ENCODE measurements around the gene CLDN20. TPM values are rescaled to one million over a fixed set of nuclear protein-coding genes. Genes with fewer than 3 reads are reported as not detected.

Gene CLDN20
- total and polyA plus RNA-seq, 2 of the 8 experiments (the other 6 are each of a cell fraction or from before 2014, with no cell fraction given): not detected

GRCh38 chr6:155264693-155265320 is 994 bp downstream of the CLDN20 start:
- no peak overlapping the region for H3K23ac ChIP-seq (ENCODE audit: insufficient read length)
- H2AK5ac ChIP-seq (ENCODE audit: low read depth, low read length): no peak overlapping the region
- DNase-seq (ENCODE audit: low read depth in 1 of 2, low spot score in 2 of 2) (no peak), FAIRE-seq (no peak)
- no peaks in the 10 kb centered on the region for H3K79me1 ChIP-seq (ENCODE audit: low read depth, low read length)
- no peak overlapping the region for H3K14ac ChIP-seq (ENCODE audit: insufficient read length)
- no peaks in the 10 kb centered on the region for H3K27me3 ChIP-seq (replicated peaks in 1 of 4; ENCODE audit: control insufficient read depth in 3 of 4, extremely low read depth in 1 of 4, insufficient read depth in 3 of 4, low read length in 3 of 4)
- H3K4me1 ChIP-seq (replicated peaks in 1 of 4; ENCODE audit: control insufficient read depth in 3 of 4, insufficient read depth in 4 of 4, low read length in 3 of 4): peaks cover 0 to 7% (median 4%) of the 10 kb centered on the region in 4 experiments; a peak in 4 of 7 replicates
- no peak overlapping the region for H3K56ac ChIP-seq (replicated peaks; ENCODE audit: insufficient read length, low read depth, low read length)
- H3K27ac ChIP-seq (ENCODE audit: low read depth, low read length): no peak overlapping the region
- H2BK5ac ChIP-seq (ENCODE audit: low read depth, low read length): no peak overlapping the region
- peaks cover 3 to 4% of the 10 kb centered on the region in 2 experiments; a peak in 1 of 4 replicates for H3K79me2 ChIP-seq (ENCODE audit: control insufficient read depth in 1 of 2, insufficient read depth in 2 of 2, low read length in 2 of 2)
- no peak overlapping the region for H2AFZ ChIP-seq (ENCODE audit: low read length)
- ChIA-PET POLR2A (ENCODE audit: partially characterized antibody) (interaction anchor here (0.6 kb wide), 1 partner anchor 10 kb away, joined by 3 read pairs; no protein-coding TSS in a partner anchor), CTCF (ENCODE audit: partially characterized antibody) (interaction anchor here (0.6 to 4.2 kb wide), 8 partner anchors 13 to 337 kb away, joined by 3 to 17 read pairs (median 4); no protein-coding TSS in a partner anchor)
- no peaks in the 10 kb centered on the region for H3K23me2 ChIP-seq (ENCODE audit: low read depth, low read length)
- H2BK120ac ChIP-seq (replicated peaks; ENCODE audit: low read depth, low read length): no peak overlapping the region
- H4K5ac ChIP-seq (ENCODE audit: insufficient read length, low read depth, low read length): no peak overlapping the region
- no peak overlapping the region for H3K18ac ChIP-seq (ENCODE audit: extremely low read depth, low read length)
- no peak overlapping the region for H4K91ac ChIP-seq (replicated peaks; ENCODE audit: insufficient read length, low read length)
- no peak overlapping the region for H4K8ac ChIP-seq (ENCODE audit: extremely low read depth, insufficient read depth, low read length)
- no peak overlapping the region for H2BK15ac ChIP-seq (ENCODE audit: low read length)
- H3K4ac ChIP-seq (replicated peaks; ENCODE audit: insufficient read length, low read depth, low read length): no peak overlapping the region
- H4K20me1 ChIP-seq (replicated peaks in 1 of 2; ENCODE audit: control insufficient read depth in 1 of 2, insufficient read depth in 2 of 2, low read length in 2 of 2): peaks cover 2 to 3% of the 10 kb centered on the region in 2 experiments
- peaks cover 0 to 4% of the 10 kb centered on the region in 2 experiments; a peak in 2 of 4 replicates for H3K9me3 ChIP-seq (ENCODE audit: insufficient read depth in 2 of 2, low read depth in 1 of 2, low read length in 1 of 2)
- H2BK12ac ChIP-seq (ENCODE audit: low read depth, low read length): no peak overlapping the region
- WGBS, 2 experiments (ENCODE audit: extremely low coverage in 1 of 2, insufficient coverage in 1 of 2, insufficient read length in 1 of 2, insufficient replicate concordance in 2 of 2, low coverage in 1 of 2, low lambda C conversion rate in 2 of 2, missing lambda C conversion rate in 1 of 2): 83% methylated on average over 9 of the region's 9 CpGs; no CpG with 5 or more reads in 1 of the 2 experiments
- H3K36me3 ChIP-seq (ENCODE audit: control insufficient read depth in 2 of 4, insufficient read depth in 4 of 4, low read length in 3 of 4): peaks cover 0 to 23% (median 10%) of the 10 kb centered on the region in 4 experiments; a peak in 7 of 8 replicates
- no peak overlapping the region for H3K4me2 ChIP-seq (ENCODE audit: insufficient read depth in 1 of 2, low read depth in 2 of 2, low read length in 2 of 2)
- no peak overlapping the region for H3K9ac ChIP-seq (replicated peaks in 1 of 4; ENCODE audit: extremely low read depth in 1 of 4, low read depth in 3 of 4, low read length in 3 of 4)
- H3K4me3 ChIP-seq (ENCODE audit: extremely low read depth in 1 of 4, insufficient read depth in 2 of 4, low read depth in 3 of 4, low read length in 4 of 4): no peak overlapping the region
- H2BK20ac ChIP-seq (ENCODE audit: low read length): no peak overlapping the region
- TF ChIP-seq POLR2A (IDR thresholded peaks at IDR 0.05; ENCODE audit: control extremely low read depth in 1 of 2, low read depth in 2 of 2, low read length in 2 of 2) (no peak), TCF12 (IDR thresholded peaks at IDR 0.05; ENCODE audit: low read depth, low read length) (no peak), BACH1 (IDR thresholded peaks at IDR 0.05; ENCODE audit: low read length) (no peak), SP1 (IDR thresholded peaks at IDR 0.05; ENCODE audit: low read depth, low read length) (no peak), ZNF274 (IDR thresholded peaks at IDR 0.05; ENCODE audit: borderline replicate concordance, extremely low read depth, low read length) (no peak), GABPA (IDR thresholded peaks at IDR 0.05; ENCODE audit: borderline replicate concordance, insufficient read depth, low read length) (no peak), EZH2 (IDR thresholded peaks at IDR 0.05; ENCODE audit: low read depth, low read length, severe bottlenecking) (no peak), RNF2 (IDR thresholded peaks at IDR 0.05; ENCODE audit: borderline replicate concordance, low read depth, low read length, missing control alignments, poor library complexity, severe bottlenecking) (no peak), CBX8 (IDR thresholded peaks at IDR 0.05; ENCODE audit: borderline replicate concordance, low read depth, low read length) (no peak), CEBPB (IDR thresholded peaks at IDR 0.05; ENCODE audit: low read depth, low read length) (no peak), ATF3 (IDR thresholded peaks at IDR 0.05; ENCODE audit: insufficient read depth, low read depth, low read length) (no peak)
- TF ChIP-seq, protein P1, sequence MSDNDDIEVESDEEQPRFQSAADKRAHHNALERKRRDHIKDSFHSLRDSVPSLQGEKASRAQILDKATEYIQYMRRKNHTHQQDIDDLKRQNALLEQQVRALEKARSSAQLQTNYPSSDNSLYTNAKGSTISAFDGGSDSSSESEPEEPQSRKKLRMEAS (IDR thresholded peaks at IDR 0.05): no peak

All from H1 (cell line).